PC-3 (cell line): Measurements from ENCODE around the gene ILKAP. TPM values are rescaled to one million over a fixed set of nuclear protein-coding genes. Genes with fewer than 3 reads are reported as not detected.

ENCODE experiments used
- ATAC-seq: fragments of 200-7000 bp; cut with Tn5 transposase; 2 replicates; pipeline ENCODE4 v1.9.1; 2020; ENCODE audit warnings: mild to moderate bottlenecking, moderate library complexity
- BruUV-seq: library from RNA; stranded (reverse); fragments of 400-500 nt; replicated peaks from 2 replicates; lab custom pipeline; 2021; lab: Mats Ljungman, UMichigan
- CTCF ChIA-PET: fragments of 300-600 bp; sonication (Branson Sonifier 250); formaldehyde crosslinking; loops from one replicate; lab custom pipeline; 2022; ENCODE audit warnings: antibody characterized with exemption; lab: Charles Lee
- POLR2A ChIA-PET: fragments of 300-600 bp; sonication (Branson Sonifier 250); formaldehyde crosslinking; loops from one replicate; lab custom pipeline; 2022; ENCODE audit warnings: antibody characterized with exemption; ENCODE audit not compliant: unreplicated experiment; lab: Charles Lee
- DNase-seq: peaks from one replicate; pipeline ENCODE4 v3.0.0-alpha.2; 2015
- H2AFZ ChIP-seq: fragments of 300-600 bp; sonication (generic); 2 replicates; pipeline ENCODE4 v1.6.0; 2016; ENCODE audit warnings: antibody characterized with exemption, low read length
- H3F3A ChIP-seq: fragments of 300-600 bp; sonication (generic); one replicate; pipeline ENCODE4 v1.6.0; 2017; ENCODE audit warnings: antibody characterized with exemption, low read length, control low read depth, mild to moderate bottlenecking; ENCODE audit not compliant: unreplicated experiment
- H3K27ac ChIP-seq: fragments of 300-600 bp; sonication (generic); 2 replicates; pipeline ENCODE4 v1.5.1; 2016; ENCODE audit warnings: mild to moderate bottlenecking, low read length
- H3K27me3 ChIP-seq: fragments of 300-600 bp; sonication (generic); 2 replicates; pipeline ENCODE4 v1.6.1; 2016; ENCODE audit warnings: low read length, mixed read lengths
- H3K36me3 ChIP-seq: fragments of 300-600 bp; sonication (generic); 2 replicates; pipeline ENCODE4 v1.6.1; 2016; ENCODE audit warnings: low read depth, mixed run types, low read length, mixed read lengths
- H3K4me1 ChIP-seq: fragments of 300-600 bp; sonication (generic); 2 replicates; pipeline ENCODE4 v1.5.1; 2016; ENCODE audit warnings: low read length; ENCODE audit not compliant: insufficient read depth
- H3K4me2 ChIP-seq: fragments of 300-600 bp; sonication (generic); 2 replicates; pipeline ENCODE4 v1.6.0; 2016; ENCODE audit warnings: low read length
- H3K4me3 ChIP-seq: fragments of 300-600 bp; sonication (generic); 2 replicates; pipeline ENCODE4 v1.5.1; 2016; ENCODE audit warnings: mild to moderate bottlenecking, low read length, mixed read lengths
- H3K79me2 ChIP-seq: fragments of 300-600 bp; sonication (generic); 2 replicates; pipeline ENCODE4 v1.6.1; 2017; ENCODE audit warnings: low read length, mixed read lengths
- H3K9ac ChIP-seq: fragments of 300-600 bp; sonication (generic); 2 replicates; pipeline ENCODE4 v1.6.0; 2016; ENCODE audit warnings: mild to moderate bottlenecking, low read length
- H3K9me2 ChIP-seq: fragments of 300-600 bp; sonication (generic); replicated peaks from 2 replicates; pipeline ENCODE4 v1.6.1; 2016; ENCODE audit warnings: mixed run types, low read length, mixed read lengths
- H3K9me3 ChIP-seq: fragments of 300-600 bp; sonication (generic); 2 replicates; pipeline ENCODE4 v1.6.1; 2016; ENCODE audit warnings: low read length, mixed read lengths
- H4K20me1 ChIP-seq: fragments of 300-600 bp; sonication (generic); 2 replicates; pipeline ENCODE4 v1.6.1; 2016; ENCODE audit warnings: low read length, mixed read lengths
- EZH2 ChIP-seq: fragments of 300-600 bp; sonication (generic); IDR thresholded peaks from one replicate; pipeline ENCODE4 v1.6.1; 2017; ENCODE audit warnings: antibody characterized with exemption, mild to moderate bottlenecking, low read length; ENCODE audit not compliant: unreplicated experiment
- EZH2phosphoT487 ChIP-seq: fragments of 300-600 bp; sonication (generic); IDR thresholded peaks from 2 replicates; pipeline ENCODE4 v1.6.1; 2018; ENCODE audit warnings: mild to moderate bottlenecking, antibody characterized with exemption, low read length, borderline replicate concordance
- intact Hi-C: fragments of 100-400 bp; cut with micrococcal nuclease; formaldehyde crosslinking; loops from 2 replicates; pipeline ENCODE4 v1.9.0; 2023
- total RNA-seq: library from RNA; depleted of rRNA; stranded (reverse); fragments of >200 nt; gene quantifications from 2 replicates; pipeline ENCODE4 v1.2.3, GENCODE V29; 2014
- TF ChIP-seq, protein P1 (sequence below): fragments of 300-600 bp; sonication (generic); conservative IDR thresholded peaks from 2 replicates; pipeline ENCODE4 v1.5.1; 2017; ENCODE audit warnings: antibody characterized with exemption, low read depth, mild to moderate bottlenecking, low read length

ILKAP gene
- total RNA-seq, 1 experiment from 2014 or later, result 30.7 TPM

DNA sequence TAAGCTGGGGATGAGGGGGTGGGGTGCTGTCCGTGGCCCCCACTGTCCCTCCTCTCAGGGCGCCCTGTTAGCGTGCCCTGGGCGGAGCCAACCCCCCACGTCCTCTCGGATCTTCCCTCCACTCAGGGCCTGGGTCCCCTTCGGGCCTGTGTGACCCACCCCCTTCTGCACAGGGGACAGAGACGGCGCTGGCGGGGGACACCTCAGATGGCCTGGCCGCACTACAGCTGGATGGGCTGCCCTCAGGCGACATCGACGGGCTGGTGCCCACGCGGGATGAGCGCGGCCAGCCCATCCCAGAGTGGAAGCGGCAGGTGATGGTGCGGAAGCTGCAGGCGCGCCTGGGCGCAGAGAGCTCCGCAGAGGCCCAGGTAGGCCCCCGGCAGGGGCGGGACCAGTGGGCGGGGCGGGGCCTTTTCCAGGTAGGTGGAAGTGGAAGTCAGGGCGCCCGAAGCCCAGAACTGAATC is 74.9 kb downstream of the ILKAP start:
- no peaks in the 10 kb centered on the region for H3K9me2 ChIP-seq
- no peaks in the 10 kb centered on the region for H3K4me1 ChIP-seq
- no peaks in the 10 kb centered on the region for H3K9me3 ChIP-seq
- intact Hi-C loops, result no loop called here
- H3K9ac ChIP-seq, result no peak overlapping the region
- TF ChIP-seq, protein P1, sequence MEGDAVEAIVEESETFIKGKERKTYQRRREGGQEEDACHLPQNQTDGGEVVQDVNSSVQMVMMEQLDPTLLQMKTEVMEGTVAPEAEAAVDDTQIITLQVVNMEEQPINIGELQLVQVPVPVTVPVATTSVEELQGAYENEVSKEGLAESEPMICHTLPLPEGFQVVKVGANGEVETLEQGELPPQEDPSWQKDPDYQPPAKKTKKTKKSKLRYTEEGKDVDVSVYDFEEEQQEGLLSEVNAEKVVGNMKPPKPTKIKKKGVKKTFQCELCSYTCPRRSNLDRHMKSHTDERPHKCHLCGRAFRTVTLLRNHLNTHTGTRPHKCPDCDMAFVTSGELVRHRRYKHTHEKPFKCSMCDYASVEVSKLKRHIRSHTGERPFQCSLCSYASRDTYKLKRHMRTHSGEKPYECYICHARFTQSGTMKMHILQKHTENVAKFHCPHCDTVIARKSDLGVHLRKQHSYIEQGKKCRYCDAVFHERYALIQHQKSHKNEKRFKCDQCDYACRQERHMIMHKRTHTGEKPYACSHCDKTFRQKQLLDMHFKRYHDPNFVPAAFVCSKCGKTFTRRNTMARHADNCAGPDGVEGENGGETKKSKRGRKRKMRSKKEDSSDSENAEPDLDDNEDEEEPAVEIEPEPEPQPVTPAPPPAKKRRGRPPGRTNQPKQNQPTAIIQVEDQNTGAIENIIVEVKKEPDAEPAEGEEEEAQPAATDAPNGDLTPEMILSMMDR, result no peak
- TF ChIP-seq EZH2phosphoT487, result no peak
- no peak for TF ChIP-seq EZH2
- no peaks in the 10 kb centered on the region for H3K79me2 ChIP-seq
- ChIA-PET CTCF (no interaction called here), POLR2A (no interaction called here)
- H3K27me3 ChIP-seq, result no peaks in the 10 kb centered on the region
- no peak overlapping the region for H2AFZ ChIP-seq
- ATAC-seq (no peak), DNase-seq (no peak)
- no peak overlapping the region for H3K27ac ChIP-seq
- H4K20me1 ChIP-seq, result no peaks in the 10 kb centered on the region
- no peaks in the 10 kb centered on the region for H3F3A ChIP-seq
- H3K4me3 ChIP-seq, result no peak overlapping the region
- no TSS peak for BruUV-seq
- no peaks in the 10 kb centered on the region for H3K36me3 ChIP-seq
- no peak overlapping the region for H3K4me2 ChIP-seq

DNA sequence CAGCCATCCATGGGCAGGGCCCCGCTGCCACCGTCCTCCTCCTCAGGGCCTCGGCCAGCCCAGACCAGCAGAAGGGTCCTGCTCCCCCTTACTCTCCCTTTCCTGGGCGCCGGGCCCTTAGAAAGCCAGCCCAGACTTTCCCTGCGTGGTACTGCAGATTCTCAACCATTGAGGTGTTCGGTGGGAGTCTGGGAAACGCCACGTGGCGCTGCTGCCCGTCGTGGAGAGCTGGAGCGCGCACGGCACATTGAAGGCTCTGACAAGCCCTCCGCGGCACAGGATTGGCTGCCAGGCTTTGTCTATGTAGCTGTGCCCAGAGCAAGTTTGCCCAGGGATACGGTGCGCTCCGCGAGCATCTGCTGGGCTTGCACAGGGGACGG is 75.4 kb downstream of the ILKAP start:
- Histone ChIP-seq H2AFZ (no peak overlapping the region), H3K9me3 (no peaks in the 10 kb centered on the region), H3K9me2 (no peaks in the 10 kb centered on the region), H3K79me2 (no peaks in the 10 kb centered on the region), H3K4me2 (no peak overlapping the region), H3K4me1 (no peaks in the 10 kb centered on the region), H3K4me3 (no peak overlapping the region), H3K36me3 (no peaks in the 10 kb centered on the region), H3F3A (no peaks in the 10 kb centered on the region), H3K27ac (no peak overlapping the region), H3K9ac (no peak overlapping the region), H4K20me1 (no peaks in the 10 kb centered on the region), H3K27me3 (no peaks in the 10 kb centered on the region)
- CTCF ChIA-PET, result no interaction called here
- POLR2A ChIA-PET, result no interaction called here
- TF ChIP-seq EZH2phosphoT487, result no peak
- TF ChIP-seq EZH2, result no peak
- TF ChIP-seq, protein P1, result no peak
- ATAC-seq (no peak), DNase-seq (no peak)
- no TSS peak for BruUV-seq
- intact Hi-C loops, result no loop called here

DNA sequence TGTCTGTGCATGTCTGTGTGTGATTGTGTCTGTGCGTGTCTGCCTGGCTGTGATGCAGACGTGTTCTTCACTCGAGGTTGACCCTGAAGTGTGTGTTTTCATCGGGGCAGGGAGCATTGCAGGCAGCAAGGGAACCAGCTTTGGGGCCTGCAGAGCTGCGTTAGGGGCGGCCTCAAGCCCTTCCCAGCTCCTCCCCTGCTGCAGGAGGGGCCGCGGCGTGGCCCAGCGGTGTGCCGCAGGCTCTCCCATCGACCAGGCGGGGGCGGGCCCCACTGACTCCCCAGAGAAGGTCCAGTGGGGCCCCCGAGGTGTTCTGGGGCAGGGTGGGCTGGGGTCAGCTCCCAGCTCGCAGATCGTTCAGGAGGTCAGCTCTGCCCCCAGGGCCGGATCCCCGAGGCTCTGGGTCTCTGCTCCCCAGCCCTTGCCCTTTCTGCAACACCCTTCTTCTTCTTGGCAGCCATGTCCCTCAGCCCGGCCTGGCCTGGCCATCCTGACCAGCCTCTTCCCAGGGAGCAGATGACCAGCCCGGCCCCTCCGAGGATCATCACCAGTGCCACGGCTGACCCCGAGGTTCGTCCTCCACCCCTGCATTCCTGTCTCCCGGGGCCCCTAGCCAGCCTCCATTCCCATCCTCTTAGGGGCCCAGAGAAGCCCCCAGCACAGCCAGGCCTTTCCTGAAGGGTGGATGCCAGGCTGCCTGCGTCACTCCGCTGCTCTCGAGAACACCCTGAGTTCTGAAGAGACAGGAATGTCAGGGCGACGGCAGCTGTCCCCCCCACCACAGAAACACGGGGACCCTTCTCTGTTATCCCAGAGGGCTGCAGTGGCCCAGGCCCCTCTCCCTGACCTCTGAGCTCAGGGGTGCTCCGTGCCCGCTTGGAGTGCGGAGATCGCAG is 76.1 kb downstream of the ILKAP start:
- intact Hi-C loops, result no loop called here
- CTCF ChIA-PET, result no interaction called here
- TF ChIP-seq EZH2phosphoT487 (no peak), EZH2 (no peak)
- TF ChIP-seq, protein P1, result no peak

More for the DNA sequence above, 76.1 kb downstream of the ILKAP start:
- no peak overlapping the region for H3K27ac ChIP-seq
- no peaks in the 10 kb centered on the region for H3K4me1 ChIP-seq
- no peaks in the 10 kb centered on the region for H3F3A ChIP-seq
- no peak overlapping the region for H3K4me2 ChIP-seq
- H4K20me1 ChIP-seq, result no peaks in the 10 kb centered on the region
- H3K9me3 ChIP-seq, result no peaks in the 10 kb centered on the region
- no peak overlapping the region for H3K9ac ChIP-seq
- no peaks in the 10 kb centered on the region for H3K79me2 ChIP-seq
- POLR2A ChIA-PET, result no interaction called here
- BruUV-seq, result no TSS peak
- no peak for DNase-seq
- no peaks in the 10 kb centered on the region for H3K9me2 ChIP-seq
- H3K27me3 ChIP-seq, result no peaks in the 10 kb centered on the region
- ATAC-seq, result no peak
- no peak overlapping the region for H2AFZ ChIP-seq
- H3K4me3 ChIP-seq, result no peak overlapping the region
- no peaks in the 10 kb centered on the region for H3K36me3 ChIP-seq
